Right cardiac atrium (tissue), 5 donors: ENCODE measurements around the gene DOCK2. TPM values are rescaled to one million over a fixed set of nuclear protein-coding genes. Genes with fewer than 3 reads are reported as not detected.
"Not testable (repeated sequence)": the region's sequence is repeated elsewhere in the genome, so short reads cannot be mapped to it uniquely, and the experiment has no call there.

ENCODE experiments used
- ATAC-seq, 2 donors: fragments of 200-7000 bp; cut with Tn5 transposase; one replicate each; pipeline versions ENCODE4 v1.8.0 to v1.9.1; 2020; ENCODE audit warnings: moderate library complexity in 2 of 2, mild to moderate bottlenecking in 1 of 2
- DNase-seq, 3 donors: peaks; one replicate each; pipeline ENCODE4 v3.0.0-alpha.2; 2020
- H3K27ac ChIP-seq: one replicate; pipeline ENCODE4 v1.5.1; 2013; ENCODE audit warnings: mild to moderate bottlenecking, low read length, control low read depth, moderate library complexity
- H3K27me3 ChIP-seq: one replicate; pipeline ENCODE4 v1.6.1; 2013; ENCODE audit not compliant: control insufficient read depth, insufficient read depth
- H3K4me1 ChIP-seq: one replicate; pipeline ENCODE4 v1.6.1; 2013; ENCODE audit warnings: low read length; ENCODE audit not compliant: control insufficient read depth, insufficient read depth
- H3K4me3 ChIP-seq: one replicate; pipeline ENCODE4 v1.5.1; 2013; ENCODE audit warnings: low read length, control low read depth
- H3K9me3 ChIP-seq: one replicate; pipeline ENCODE4 v1.6.1; 2013; ENCODE audit warnings: low read length; ENCODE audit not compliant: control insufficient read depth
- WGBS: extraction: QIAGEN DNeasy Blood & Tissue Kit; methylation state at CpG from one replicate; pipeline ENCODE4 v1.1.7; 2013; 5-methylcytosine and 5-hydroxymethylcytosine counted together
- intact Hi-C, 4 donors: fragments of 100-400 bp; cut with DNase I; formaldehyde crosslinking; loops; one replicate each; pipeline versions ENCODE4 v1.11.0 to v1.14.0; 2022 to 2023
- polyA plus RNA-seq: library from polyadenylated mRNA; stranded (reverse); fragments of 200-250 nt; gene quantifications from one replicate; pipeline ENCODE4 v1.2.3, GENCODE V29; 2013
- total RNA-seq, 4 donors: library from RNA; stranded (reverse); fragmentation: NEBNext Ultra II Directional; extraction: Animal tissue kit (Norgen Biotek cat#: 25700); gene quantifications; one replicate each; pipeline ENCODE4 v1.2.1, GENCODE V29; 2021
- donor health status: healthy with polysubstance abuse.
- donor health status: DM: no; HTN: yes; CAD: no.
- donor health status: DM: no; HTN: no; CAD: no.
- donor health status: DM: no; HTN: yes; CAD: no; lungs with severe emphysema.
- donor health status: DM: yes; HTN: yes; CAD: no.

Gene DOCK2
- total and polyA plus RNA-seq, 5 donors = 1.00 to 14.2 (median 9.6) TPM

- Histone ChIP-seq H3K4me3 (no peak overlapping the region), H3K4me1 (no peaks in the 10 kb centered on the region), H3K27ac (no peak overlapping the region), H3K27me3 (no peaks in the 10 kb centered on the region), H3K9me3 (no peaks in the 10 kb centered on the region)
- intact Hi-C loops = no loop called here
- peak in 1 of 2 donors; percentile 59 for ATAC-seq
- DNase-seq = peak in 1 of 3 donors; percentile 53
- 56% methylated on average over 7 of the region's 7 CpGs for WGBS
These were observed 105.8 kb downstream of the DOCK2 start for GRCh38 chr5:169742771-169743296.

- Histone ChIP-seq H3K27me3 (no peaks in the 10 kb centered on the region), H3K27ac (no peak overlapping the region), H3K9me3 (no peaks in the 10 kb centered on the region), H3K4me1 (no peaks in the 10 kb centered on the region), H3K4me3 (no peak overlapping the region)
- intact Hi-C loops = no loop called here
- 55% methylated on average over 1 of the region's 1 CpG for WGBS
- peak in 1 of 2 donors; percentile 44 for ATAC-seq
- no peak for DNase-seq
These were observed 107.3 kb downstream of the DOCK2 start for GRCh38 chr5:169744336-169744735.

GRCh38 chr5:169745441-169746146 lies 108.5 kb downstream of the DOCK2 start:
- no peaks in the 10 kb centered on the region for H3K27me3 ChIP-seq
- H3K27ac ChIP-seq = no peak overlapping the region
- intact Hi-C loops = no loop called here
- H3K4me1 ChIP-seq = no peaks in the 10 kb centered on the region
- ATAC-seq = peak; percentile 53 to 58
- H3K4me3 ChIP-seq = no peak overlapping the region
- no peaks in the 10 kb centered on the region for H3K9me3 ChIP-seq
- WGBS = 52% methylated on average over 6 of the region's 6 CpGs
- no peak for DNase-seq

- H3K4me3 ChIP-seq = no peak overlapping the region
- 40% methylated on average over 5 of the region's 5 CpGs for WGBS
- H3K27me3 ChIP-seq = no peaks in the 10 kb centered on the region
- no peak for ATAC-seq
- no peak for DNase-seq
- no peaks in the 10 kb centered on the region for H3K4me1 ChIP-seq
- no peaks in the 10 kb centered on the region for H3K9me3 ChIP-seq
- H3K27ac ChIP-seq = no peak overlapping the region
- intact Hi-C loops = no loop called here
These were observed 109.1 kb downstream of the DOCK2 start for GRCh38 chr5:169746147-169746694.

- Histone ChIP-seq H3K4me3 (no peak overlapping the region), H3K27me3 (no peaks in the 10 kb centered on the region), H3K9me3 (no peaks in the 10 kb centered on the region), H3K4me1 (no peaks in the 10 kb centered on the region), H3K27ac (no peak overlapping the region)
- ATAC-seq = no peak
- no peak for DNase-seq
- intact Hi-C loops = no loop called here
- WGBS = 87% methylated on average over 3 of the region's 3 CpGs
These were observed 111.1 kb downstream of the DOCK2 start for GRCh38 chr5:169748174-169748573.

GRCh38 chr5:169749295-169749694 lies 112.2 kb downstream of the DOCK2 start:
- Histone ChIP-seq H3K9me3 (no peaks in the 10 kb centered on the region), H3K4me1 (no peaks in the 10 kb centered on the region), H3K27me3 (no peaks in the 10 kb centered on the region), H3K27ac (no peak overlapping the region), H3K4me3 (no peak overlapping the region)
- DNase-seq (no peak), ATAC-seq (no peak)
- 88% methylated on average over 3 of the region's 3 CpGs for WGBS
- intact Hi-C loops = no loop called here

DNA sequence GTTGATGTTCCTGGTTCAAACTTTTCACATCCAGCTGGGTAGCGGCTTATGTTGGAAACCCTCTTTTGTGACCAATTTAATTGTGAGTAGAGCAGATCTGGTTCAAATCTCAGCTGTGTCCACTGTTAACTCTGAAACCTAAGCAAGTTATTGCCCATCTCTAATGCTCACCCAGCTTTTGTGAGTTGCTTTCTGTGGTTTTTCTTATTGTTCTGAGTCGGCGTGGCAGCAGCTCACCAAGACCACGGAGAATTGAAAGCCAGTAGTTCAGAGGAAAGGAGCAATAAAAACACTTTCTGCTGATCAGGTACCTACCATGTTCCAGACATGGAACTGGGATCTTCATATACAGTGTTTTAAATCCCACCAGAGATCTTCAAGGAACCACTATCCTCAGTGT lies 114.4 kb downstream of the DOCK2 start:
- H3K27ac ChIP-seq = no peak overlapping the region
- 90% methylated on average over 4 of the region's 4 CpGs for WGBS
- no peak for ATAC-seq
- intact Hi-C loops = no loop called here
- no peaks in the 10 kb centered on the region for H3K9me3 ChIP-seq
- H3K27me3 ChIP-seq = no peaks in the 10 kb centered on the region
- DNase-seq = no peak
- no peak overlapping the region for H3K4me3 ChIP-seq
- no peaks in the 10 kb centered on the region for H3K4me1 ChIP-seq

DNA sequence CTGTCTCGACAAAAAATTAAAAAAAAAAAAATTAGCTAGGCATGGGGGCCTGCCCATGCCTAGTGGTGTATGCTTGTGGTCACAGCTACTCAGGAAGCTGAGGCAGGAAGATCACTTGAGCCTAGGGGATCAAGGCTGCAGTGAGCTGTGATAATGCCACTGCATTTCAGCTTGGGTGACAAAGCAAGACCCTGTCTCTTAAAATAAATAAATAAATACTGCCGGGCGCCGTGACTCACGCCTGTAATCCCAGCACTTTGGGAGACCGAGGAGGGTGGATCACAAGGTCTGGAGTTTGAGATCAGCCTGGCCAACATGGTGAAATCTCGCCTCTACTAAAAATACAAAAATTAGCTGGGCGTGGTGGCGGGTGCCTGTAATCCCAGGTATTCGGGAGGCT lies 115.5 kb downstream of the DOCK2 start:
- H3K27me3 ChIP-seq, ATAC-seq, intact Hi-C loops, H3K4me1 ChIP-seq, DNase-seq, H3K4me3 ChIP-seq, H3K9me3 ChIP-seq, H3K27ac ChIP-seq: not testable (repeated sequence)
- 90% methylated on average over 10 of the region's 10 CpGs for WGBS

DNA sequence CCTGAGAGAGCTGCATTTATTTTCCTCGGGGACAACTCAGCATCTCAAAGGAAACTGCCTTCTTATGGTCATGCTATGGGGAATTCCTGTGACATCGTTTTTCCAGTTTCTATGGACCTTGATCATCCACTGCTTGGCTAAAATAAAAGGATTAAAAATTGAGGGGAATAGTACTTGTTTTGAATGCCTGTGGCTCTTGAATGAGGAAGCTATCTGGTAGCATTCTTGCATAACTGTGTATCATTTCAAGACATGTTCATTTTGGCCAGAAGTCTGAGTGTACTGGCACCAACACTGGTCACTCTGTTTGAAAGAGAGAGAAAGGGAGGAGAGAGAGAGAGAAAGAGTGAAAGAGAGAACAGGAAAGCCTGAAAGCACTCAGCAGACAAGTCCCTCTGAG lies 116.7 kb downstream of the DOCK2 start:
- Histone ChIP-seq H3K4me1 (no peaks in the 10 kb centered on the region), H3K27ac (no peak overlapping the region), H3K9me3 (no peaks in the 10 kb centered on the region), H3K27me3 (no peaks in the 10 kb centered on the region), H3K4me3 (no peak overlapping the region)
- DNase-seq (peak in 1 of 3 donors; percentile 22), ATAC-seq (peak; percentile 67 to 85)
- 51% methylated on average over 2 of the region's 2 CpGs for WGBS
- intact Hi-C loops = no loop called here

DNA sequence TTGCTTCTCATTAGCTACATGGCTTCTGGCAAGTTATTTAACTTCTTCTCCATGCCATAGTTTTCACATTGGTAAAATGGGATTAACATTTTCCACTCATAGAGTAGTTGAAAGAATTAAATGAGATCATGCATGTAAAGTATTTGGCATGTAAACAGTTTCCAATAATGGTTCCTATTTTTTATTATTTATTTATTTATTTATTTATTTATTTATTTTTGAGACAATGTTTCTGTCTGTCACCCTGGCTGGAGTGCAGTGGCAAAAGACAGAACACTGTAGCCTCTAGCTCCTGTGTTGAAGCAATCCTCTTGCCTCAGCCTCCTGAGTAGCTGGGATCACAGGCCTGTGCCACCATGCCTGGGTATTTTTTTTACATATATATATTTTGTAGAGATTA lies 117.7 kb downstream of the DOCK2 start:
- intact Hi-C loops = no loop called here
- Histone ChIP-seq H3K9me3 (no peaks in the 10 kb centered on the region), H3K4me1 (no peaks in the 10 kb centered on the region), H3K27me3 (no peaks in the 10 kb centered on the region), H3K27ac (no peak overlapping the region), H3K4me3 (no peak overlapping the region)
- no peak for ATAC-seq
- no peak for DNase-seq

GRCh38 chr5:169756071-169756765 lies 119.1 kb downstream of the DOCK2 start:
- H3K4me3 ChIP-seq = no peak overlapping the region
- intact Hi-C loops = no loop called here
- ATAC-seq (no peak), DNase-seq (no peak)
- no peaks in the 10 kb centered on the region for H3K4me1 ChIP-seq
- no peaks in the 10 kb centered on the region for H3K9me3 ChIP-seq
- no peak overlapping the region for H3K27ac ChIP-seq
- no peaks in the 10 kb centered on the region for H3K27me3 ChIP-seq
- 79% methylated on average over 10 of the region's 10 CpGs for WGBS
